Activated naive CD8-positive, alpha-beta T cell treated with anti-CD3 and anti-CD28 coated beads, Interleukin-2, amount 10 ng/mL, durations not matched to agents 7 days and 5 days (primary cell): ENCODE results near the gene GIGYF2. TPM values are rescaled to one million over a fixed set of nuclear protein-coding genes. Genes with fewer than 3 reads are reported as not detected.
"Not testable (repeated sequence)": the region's sequence is repeated elsewhere in the genome, so short reads cannot be mapped to it uniquely, and the experiment has no call there.

Experiments used
- ATAC-seq: fragments of 150-1000 bp; cut with Tn5 transposase; one replicate; pipeline ENCODE4 v1.10.0; 2021; ENCODE audit warnings: low read depth, moderate library complexity
- POLR2A ChIA-PET: fragments of 350-600 bp; sonication (Branson Sonifier 250); formaldehyde crosslinking; loops from one replicate; lab custom pipeline; 2021; ENCODE audit warnings: antibody characterized with exemption; lab: Charles Lee
- DNase-seq: peaks from one replicate; pipeline ENCODE4 v3.0.0; 2021
- H3K27ac Mint-ChIP-seq: one replicate; pipeline ENCODE4 v1.8.0; 2022; ENCODE audit warnings: mild to moderate bottlenecking, mixed read lengths
- H3K27me3 Mint-ChIP-seq: one replicate; pipeline ENCODE4 v1.8.0; 2022; ENCODE audit warnings: mild to moderate bottlenecking, moderate library complexity, mixed read lengths
- H3K36me3 Mint-ChIP-seq: one replicate; pipeline ENCODE4 v1.8.0; 2021; ENCODE audit warnings: mild to moderate bottlenecking, mixed read lengths
- H3K4me1 Mint-ChIP-seq: one replicate; pipeline ENCODE4 v1.8.0; 2021; ENCODE audit warnings: mixed read lengths
- H3K4me3 Mint-ChIP-seq: one replicate; pipeline ENCODE4 v1.8.0; 2022; ENCODE audit warnings: mild to moderate bottlenecking, moderate library complexity, mixed read lengths
- H3K9me3 Mint-ChIP-seq: one replicate; pipeline ENCODE4 v1.8.0; 2021; ENCODE audit warnings: mixed read lengths
- total RNA-seq, 2 experiments: library from RNA; stranded (reverse); gene quantifications; one replicate each; pipeline ENCODE4 v1.2.3, GENCODE V29; 2021

The GIGYF2 gene
- total RNA-seq, 2 experiments from 2014 or later = 66.8 to 67.5 TPM

DNA sequence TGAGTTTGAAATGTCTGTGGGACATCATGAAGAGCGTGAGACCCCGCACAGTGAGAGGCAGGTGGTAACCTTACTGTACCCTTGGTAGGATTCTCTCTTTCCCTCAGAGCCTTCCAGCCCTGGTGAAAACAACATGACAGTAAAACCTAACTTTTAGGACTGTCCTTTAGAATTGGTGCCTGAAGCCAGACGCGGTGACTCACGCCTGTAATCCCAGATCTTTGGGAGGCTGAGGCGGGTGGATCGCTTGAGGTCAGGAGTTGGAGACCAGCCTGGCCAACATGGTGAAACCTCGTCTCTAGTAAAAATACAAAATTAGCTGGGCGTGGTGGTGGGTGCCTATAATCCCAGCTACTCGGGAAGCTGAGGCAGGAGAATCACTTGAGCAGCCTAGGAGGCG lies 154.9 kb downstream of the GIGYF2 start:
- DNase-seq, H3K4me1 Mint-ChIP-seq, POLR2A ChIA-PET, H3K27me3 Mint-ChIP-seq, H3K27ac Mint-ChIP-seq, ATAC-seq, H3K4me3 Mint-ChIP-seq, H3K9me3 Mint-ChIP-seq: not testable (repeated sequence)
- peaks cover 15% of the 10 kb centered on the region for H3K36me3 Mint-ChIP-seq

DNA sequence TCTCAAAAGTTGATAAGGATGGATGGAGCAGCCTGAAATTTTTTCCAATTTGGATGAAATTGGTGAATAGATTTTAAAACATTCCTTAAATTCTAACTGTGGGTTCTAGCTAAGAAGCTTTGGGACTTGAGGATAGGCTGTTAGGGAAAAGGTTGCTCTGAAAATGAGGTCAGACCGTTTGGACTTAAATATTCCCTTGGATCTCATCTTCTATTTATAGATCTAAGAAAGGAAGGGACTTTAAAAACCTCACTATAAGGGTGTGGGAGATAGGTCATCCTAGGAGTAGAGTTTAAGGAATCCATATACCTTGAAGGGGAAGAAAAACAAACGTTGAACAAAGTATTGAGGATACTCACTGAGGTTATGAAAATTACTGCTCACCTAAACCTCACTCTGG lies 155.5 kb downstream of the GIGYF2 start:
- H3K36me3 Mint-ChIP-seq = peaks cover 12% of the 10 kb centered on the region
- ATAC-seq (no peak), DNase-seq (no peak)
- no peak overlapping the region for H3K4me3 Mint-ChIP-seq
- no peaks in the 10 kb centered on the region for H3K9me3 Mint-ChIP-seq
- no peak overlapping the region for H3K27ac Mint-ChIP-seq
- H3K4me1 Mint-ChIP-seq = peaks cover 2% of the 10 kb centered on the region
- H3K27me3 Mint-ChIP-seq = no peaks in the 10 kb centered on the region
- POLR2A ChIA-PET = no interaction called here

DNA sequence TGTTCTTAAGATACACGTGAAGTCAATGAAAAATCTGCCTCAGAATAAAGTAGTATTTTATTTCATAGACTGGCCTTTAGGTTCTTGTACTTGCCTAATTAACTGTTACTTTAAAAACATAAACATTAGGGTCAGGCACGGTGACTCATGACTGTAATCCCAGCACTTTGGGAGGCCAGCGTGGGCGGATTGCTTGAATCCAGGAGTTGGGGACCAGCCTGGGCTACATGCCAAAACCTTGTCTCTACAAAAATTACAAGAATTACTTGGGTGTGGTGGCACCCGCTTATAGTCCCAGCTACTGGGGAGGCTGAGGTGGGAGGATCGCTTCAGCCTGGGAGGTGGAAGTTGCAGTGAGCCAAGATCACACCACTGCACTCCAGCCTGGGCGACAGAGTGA lies 157.0 kb downstream of the GIGYF2 start:
- POLR2A ChIA-PET = no interaction called here
- Mint-ChIP-seq H3K9me3 (no peaks in the 10 kb centered on the region), H3K4me1 (no peaks in the 10 kb centered on the region), H3K36me3 (peaks cover 7% of the 10 kb centered on the region), H3K27ac (no peak overlapping the region), H3K4me3 (no peak overlapping the region), H3K27me3 (no peaks in the 10 kb centered on the region)
- DNase-seq (no peak), ATAC-seq (no peak)

GRCh38 chr2:232857158-232857563 lies 160.0 kb downstream of the GIGYF2 start:
- Mint-ChIP-seq H3K4me3 (no peak overlapping the region), H3K27me3 (no peaks in the 10 kb centered on the region), H3K4me1 (no peaks in the 10 kb centered on the region), H3K9me3 (no peaks in the 10 kb centered on the region), H3K27ac (no peak overlapping the region), H3K36me3 (peaks cover 6% of the 10 kb centered on the region)
- no peak for DNase-seq
- no peak for ATAC-seq
- POLR2A ChIA-PET = no interaction called here

DNA sequence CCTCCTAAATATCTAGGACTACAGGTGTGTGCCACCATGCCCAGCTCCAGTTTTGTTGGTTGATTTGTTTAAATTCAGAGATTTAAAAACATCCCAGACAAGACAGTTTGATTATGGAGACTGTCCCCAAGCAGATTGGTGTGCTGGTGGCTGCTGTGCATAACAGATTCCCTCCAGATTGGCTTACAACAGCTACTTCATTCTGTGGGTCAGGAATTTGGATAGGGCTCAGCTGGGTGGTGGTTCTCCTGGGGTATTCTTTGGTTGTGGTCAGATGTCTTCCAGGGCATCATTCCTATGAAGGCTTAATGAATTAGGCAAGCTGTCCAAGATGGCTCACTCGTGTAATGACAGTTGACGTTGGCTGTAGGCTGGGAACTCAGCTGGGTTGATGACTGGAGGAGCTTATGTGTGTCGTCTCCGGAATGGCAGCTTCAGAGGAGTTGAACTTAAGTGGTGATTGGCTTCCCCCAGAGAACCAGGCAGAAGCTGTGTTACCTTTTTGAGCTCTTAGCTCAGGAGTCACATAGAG lies 162.3 kb downstream of the GIGYF2 start:
- no peak for ATAC-seq
- no peak for DNase-seq
- Mint-ChIP-seq H3K36me3 (peaks cover 5% of the 10 kb centered on the region), H3K9me3 (no peaks in the 10 kb centered on the region), H3K27me3 (no peaks in the 10 kb centered on the region), H3K4me3 (no peak overlapping the region), H3K27ac (no peak overlapping the region), H3K4me1 (no peaks in the 10 kb centered on the region)
- POLR2A ChIA-PET = no interaction called here

GRCh38 chr2:232860593-232861241 lies 163.6 kb downstream of the GIGYF2 start:
- no peak for DNase-seq
- no peak overlapping the region for H3K4me3 Mint-ChIP-seq
- no peaks in the 10 kb centered on the region for H3K9me3 Mint-ChIP-seq
- H3K36me3 Mint-ChIP-seq = peaks cover 5% of the 10 kb centered on the region
- POLR2A ChIA-PET = no interaction called here
- no peaks in the 10 kb centered on the region for H3K4me1 Mint-ChIP-seq
- H3K27ac Mint-ChIP-seq = no peak overlapping the region
- no peaks in the 10 kb centered on the region for H3K27me3 Mint-ChIP-seq
- ATAC-seq = no peak

- H3K27me3 Mint-ChIP-seq = no peaks in the 10 kb centered on the region
- H3K9me3 Mint-ChIP-seq = no peaks in the 10 kb centered on the region
- H3K36me3 Mint-ChIP-seq = peaks cover 5% of the 10 kb centered on the region
- DNase-seq = no peak
- POLR2A ChIA-PET = no interaction called here
- no peak overlapping the region for H3K4me3 Mint-ChIP-seq
- no peak overlapping the region for H3K27ac Mint-ChIP-seq
- H3K4me1 Mint-ChIP-seq = no peaks in the 10 kb centered on the region
- no peak for ATAC-seq
Measured at GRCh38 chr2:232861353-232861752, 164.2 kb downstream of the GIGYF2 start.

DNA sequence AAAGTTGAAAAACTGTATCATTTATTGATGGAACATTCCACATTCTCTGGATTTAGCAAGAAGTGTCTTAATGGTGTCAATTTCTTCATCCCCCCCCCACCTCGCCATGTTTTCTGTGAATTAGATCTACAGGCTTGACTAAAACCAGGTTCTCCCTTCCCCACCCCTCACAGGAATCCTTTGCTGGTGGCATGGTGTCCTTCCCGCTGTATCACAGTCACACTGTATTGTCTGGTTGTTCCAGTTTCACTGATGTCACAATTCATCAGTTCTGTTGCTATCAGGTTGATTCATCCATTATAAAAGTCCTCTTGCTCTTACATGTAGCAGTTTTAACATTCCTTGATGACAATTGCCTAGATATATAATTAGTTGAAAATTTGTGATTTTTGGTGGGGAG lies 166.9 kb downstream of the GIGYF2 start:
- Mint-ChIP-seq H3K4me3 (no peak overlapping the region), H3K27ac (no peak overlapping the region), H3K9me3 (no peaks in the 10 kb centered on the region), H3K27me3 (no peaks in the 10 kb centered on the region), H3K4me1 (no peaks in the 10 kb centered on the region), H3K36me3 (peaks cover 5% of the 10 kb centered on the region)
- POLR2A ChIA-PET = no interaction called here
- no peak for DNase-seq
- ATAC-seq = no peak

DNA sequence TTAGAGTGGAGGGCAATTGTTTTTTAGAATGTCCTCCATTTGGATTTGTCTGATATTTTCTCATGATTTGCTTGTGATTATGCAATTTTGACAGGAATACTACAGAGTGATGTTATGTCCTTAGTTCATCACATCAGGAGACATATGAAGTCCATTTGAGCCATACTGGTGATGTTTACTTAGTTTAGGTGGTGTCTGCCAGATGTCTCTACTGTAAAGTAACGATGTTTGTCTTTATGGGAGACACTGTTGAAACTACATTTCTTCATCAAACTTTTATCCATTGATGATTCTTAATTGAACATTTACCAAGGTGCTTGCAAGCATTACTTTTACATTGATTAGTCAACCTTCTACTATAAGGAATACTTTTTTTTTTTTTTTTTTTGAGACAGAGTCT lies 168.0 kb downstream of the GIGYF2 start:
- Mint-ChIP-seq H3K4me1 (no peaks in the 10 kb centered on the region), H3K36me3 (peaks cover 4% of the 10 kb centered on the region), H3K9me3 (no peaks in the 10 kb centered on the region), H3K4me3 (no peak overlapping the region), H3K27ac (no peak overlapping the region), H3K27me3 (no peaks in the 10 kb centered on the region)
- no peak for DNase-seq
- ATAC-seq = no peak
- POLR2A ChIA-PET = no interaction called here

- POLR2A ChIA-PET = interaction anchor here (0.6 kb wide), 1 partner anchor 228 kb away, joined by 4 read pairs; no protein-coding TSS in a partner anchor
- Mint-ChIP-seq H3K36me3 (peaks cover 4% of the 10 kb centered on the region), H3K27me3 (no peaks in the 10 kb centered on the region)
Measured at GRCh38 chr2:232866104-232866503, 169.0 kb downstream of the GIGYF2 start.

DNA sequence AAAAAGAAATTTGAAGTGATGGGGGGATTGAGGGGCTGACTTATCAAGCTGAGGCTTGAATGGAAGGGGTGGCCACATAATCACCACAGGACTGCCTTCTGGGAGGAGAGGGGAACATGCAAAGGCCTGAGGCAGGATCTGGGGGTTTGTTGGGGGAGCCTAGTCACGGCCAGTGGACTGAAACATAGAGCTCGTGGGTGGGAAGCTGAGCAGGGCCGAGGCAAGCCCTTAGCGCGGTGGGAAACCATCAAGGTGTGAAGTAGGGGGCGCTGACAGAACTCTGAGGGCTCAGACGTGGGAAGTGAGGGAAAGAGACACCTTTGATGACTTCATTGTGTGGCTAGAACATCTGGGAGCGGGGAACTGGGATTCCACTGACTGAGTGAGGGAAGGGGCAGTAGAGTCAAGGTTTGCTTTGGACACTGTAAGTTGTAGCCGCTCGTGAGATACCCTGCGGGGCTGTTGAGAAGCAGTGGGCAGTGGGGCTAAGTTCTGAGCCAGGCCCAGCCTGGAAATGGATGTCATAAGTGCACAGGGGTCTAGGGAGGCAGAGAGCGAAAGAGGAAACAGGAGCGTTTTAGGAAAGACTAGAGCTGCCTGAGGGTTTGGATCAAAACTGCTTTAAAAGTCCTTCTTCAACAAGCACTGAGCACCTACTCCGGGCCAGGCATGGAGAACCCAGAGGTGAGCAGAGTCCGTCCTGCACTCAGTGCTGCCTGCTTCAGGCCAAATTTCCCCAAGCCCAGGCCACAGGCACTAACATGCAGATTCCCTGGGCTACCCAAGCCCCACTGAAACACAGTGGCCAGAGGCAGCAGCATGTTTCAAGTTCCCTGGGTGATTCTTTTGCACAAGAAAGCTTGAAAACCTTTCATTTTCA lies 172.2 kb downstream of the GIGYF2 start:
- Mint-ChIP-seq H3K27me3 (no peaks in the 10 kb centered on the region), H3K4me1 (no peaks in the 10 kb centered on the region), H3K36me3 (no peaks in the 10 kb centered on the region), H3K4me3 (no peak overlapping the region), H3K27ac (no peak overlapping the region), H3K9me3 (no peaks in the 10 kb centered on the region)
- no peak for DNase-seq
- POLR2A ChIA-PET = no interaction called here
- ATAC-seq = no peak

More at GRCh38 chr2:232866104-232866503, 169.0 kb downstream of the GIGYF2 start:
- ATAC-seq (no peak), DNase-seq (no peak)
- no peaks in the 10 kb centered on the region for H3K4me1 Mint-ChIP-seq
- no peak overlapping the region for H3K4me3 Mint-ChIP-seq
- H3K9me3 Mint-ChIP-seq = no peaks in the 10 kb centered on the region
- no peak overlapping the region for H3K27ac Mint-ChIP-seq

DNA sequence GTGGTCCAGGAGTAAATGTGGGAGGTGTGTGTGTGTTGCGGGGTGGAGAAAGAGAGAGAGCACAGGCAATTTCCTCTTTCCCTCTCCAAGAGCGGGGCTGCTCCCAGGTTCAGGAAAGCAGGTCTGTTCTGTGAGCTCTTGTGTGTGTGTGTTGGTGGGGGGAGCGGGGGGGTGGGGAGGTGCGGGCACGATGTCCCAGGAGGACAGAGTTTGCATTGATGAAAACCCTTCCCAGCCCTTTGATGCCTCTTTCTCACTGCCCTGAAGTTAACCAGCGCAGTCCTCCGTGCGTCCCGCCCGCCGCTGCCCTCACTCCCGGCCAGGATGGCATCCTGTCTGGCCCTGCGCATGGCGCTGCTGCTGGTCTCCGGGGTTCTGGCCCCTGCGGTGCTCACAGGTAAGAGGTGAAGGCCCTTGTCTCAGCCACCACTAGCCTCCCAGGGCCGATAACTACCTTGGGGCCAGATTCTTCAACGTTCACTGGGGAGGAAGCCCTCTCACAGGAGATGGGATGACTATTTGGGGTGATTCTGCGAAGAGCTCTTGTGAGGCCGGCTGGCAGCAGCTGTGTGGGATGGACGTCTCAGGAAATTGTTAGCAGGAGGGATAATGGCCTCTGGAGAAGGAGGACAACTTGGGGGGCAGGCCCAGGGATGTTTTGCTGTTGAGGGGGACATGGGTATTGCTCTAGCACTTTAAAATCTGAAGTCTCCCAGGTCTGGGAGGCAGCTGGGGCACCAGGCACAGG lies 173.1 kb downstream of the GIGYF2 start, which contains the start of gene SNORC:
Gene SNORC (plus strand): TSS at position 247 of the 748 bp plus-strand sequence. CDS start 78 bp downstream, at position 325.
- no peaks in the 10 kb centered on the region for H3K9me3 Mint-ChIP-seq
- H3K36me3 Mint-ChIP-seq = no peaks in the 10 kb centered on the region
- no peak for ATAC-seq
- H3K27me3 Mint-ChIP-seq = peaks cover 4% of the 10 kb centered on the region
- H3K4me1 Mint-ChIP-seq = no peaks in the 10 kb centered on the region
- POLR2A ChIA-PET = no interaction called here
- no peak for DNase-seq
- H3K27ac Mint-ChIP-seq = no peak within 1 kb of the TSS
- H3K4me3 Mint-ChIP-seq = no peak within 1 kb of the TSS

DNA sequence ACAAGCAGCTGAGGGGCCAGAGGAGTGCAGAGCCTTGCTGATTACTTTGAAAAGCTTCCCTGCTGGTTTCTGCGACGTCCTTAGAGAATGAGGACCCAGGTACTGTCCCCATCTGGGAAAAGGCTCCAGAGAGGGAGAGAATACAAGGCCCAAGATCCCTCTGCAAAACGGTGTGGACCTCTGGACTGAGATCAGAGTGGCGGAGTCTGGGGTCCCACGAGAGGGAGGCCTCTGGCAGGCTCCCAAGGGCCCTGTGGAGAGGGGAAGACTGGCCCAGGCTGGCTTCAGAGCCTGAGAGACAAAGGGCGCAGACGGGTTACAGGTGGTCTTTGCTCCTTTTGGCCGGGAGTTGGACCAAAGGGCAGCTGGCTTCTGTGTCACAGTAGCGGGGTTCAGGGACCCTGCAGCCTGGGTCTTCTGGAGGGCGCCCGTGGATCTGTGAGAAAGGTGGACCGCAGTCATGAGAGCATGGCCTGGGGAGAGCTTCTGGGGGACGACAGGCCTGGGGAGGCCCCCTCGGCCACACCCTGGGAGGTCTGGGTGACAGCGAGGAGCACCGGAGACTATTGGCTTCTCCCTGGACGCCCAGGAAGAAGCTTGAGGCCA lies 173.7 kb downstream of the GIGYF2 start:
- peaks cover 8% of the 10 kb centered on the region for H3K27me3 Mint-ChIP-seq
- POLR2A ChIA-PET = no interaction called here
- peaks cover 5% of the 10 kb centered on the region for H3K4me1 Mint-ChIP-seq
- no peaks in the 10 kb centered on the region for H3K36me3 Mint-ChIP-seq
- no peak overlapping the region for H3K27ac Mint-ChIP-seq
- no peak overlapping the region for H3K4me3 Mint-ChIP-seq
- no peak for DNase-seq
- H3K9me3 Mint-ChIP-seq = no peaks in the 10 kb centered on the region
- ATAC-seq = no peak
